HG03378 (cell line): Measurements from ENCODE around the gene ACSF3.

Experiments used
- ATAC-seq: cut with Tn5 transposase; IDR thresholded peaks from one replicate; pipeline ENCODE4 v1.9.1; 2021; ENCODE audit warnings: mild to moderate bottlenecking, moderate library complexity; ENCODE audit not compliant: unreplicated experiment

Gene ACSF3

DNA sequence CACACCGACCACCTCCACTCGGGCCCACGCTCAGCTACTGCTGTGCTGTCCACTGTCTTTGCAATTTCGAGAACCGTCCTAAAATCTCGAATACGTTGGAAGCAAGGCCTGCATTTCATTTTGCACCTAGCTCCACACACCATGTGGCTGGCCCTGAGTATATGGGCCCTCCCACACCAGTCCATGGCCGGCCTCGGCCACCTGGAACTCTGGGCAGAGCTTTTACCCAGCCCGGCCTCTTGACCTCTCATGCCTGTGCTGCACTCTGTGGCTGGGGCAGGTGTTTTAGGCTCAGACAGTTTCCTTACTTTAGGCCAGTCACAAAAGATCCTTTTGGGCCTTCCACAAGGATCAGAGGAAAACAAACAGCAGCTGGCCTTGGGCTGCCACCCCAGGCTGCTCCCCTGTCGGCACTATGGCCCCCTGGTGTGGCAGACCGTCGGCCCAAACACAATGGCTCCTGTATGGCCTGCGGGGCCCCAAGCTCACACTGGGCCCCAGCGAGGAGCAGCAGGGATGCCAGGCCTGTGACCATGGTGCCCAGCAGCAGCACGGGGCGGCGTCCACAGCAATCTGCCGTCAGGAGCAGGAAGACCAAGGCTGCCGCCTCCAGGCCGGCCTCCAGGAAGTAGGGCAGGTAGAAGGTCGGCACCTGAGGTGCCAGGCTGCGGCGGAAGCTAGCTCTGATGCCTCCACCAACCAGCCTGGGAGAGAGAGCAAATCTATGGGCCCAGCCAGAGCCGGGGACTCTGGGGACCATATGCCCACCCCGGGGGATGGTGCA lies 104.2 kb downstream of the ACSF3 start:
- no peak for ATAC-seq

GRCh38 chr16:89198417-89199240 lies 105.0 kb downstream of the ACSF3 start:
- no peak for ATAC-seq

DNA sequence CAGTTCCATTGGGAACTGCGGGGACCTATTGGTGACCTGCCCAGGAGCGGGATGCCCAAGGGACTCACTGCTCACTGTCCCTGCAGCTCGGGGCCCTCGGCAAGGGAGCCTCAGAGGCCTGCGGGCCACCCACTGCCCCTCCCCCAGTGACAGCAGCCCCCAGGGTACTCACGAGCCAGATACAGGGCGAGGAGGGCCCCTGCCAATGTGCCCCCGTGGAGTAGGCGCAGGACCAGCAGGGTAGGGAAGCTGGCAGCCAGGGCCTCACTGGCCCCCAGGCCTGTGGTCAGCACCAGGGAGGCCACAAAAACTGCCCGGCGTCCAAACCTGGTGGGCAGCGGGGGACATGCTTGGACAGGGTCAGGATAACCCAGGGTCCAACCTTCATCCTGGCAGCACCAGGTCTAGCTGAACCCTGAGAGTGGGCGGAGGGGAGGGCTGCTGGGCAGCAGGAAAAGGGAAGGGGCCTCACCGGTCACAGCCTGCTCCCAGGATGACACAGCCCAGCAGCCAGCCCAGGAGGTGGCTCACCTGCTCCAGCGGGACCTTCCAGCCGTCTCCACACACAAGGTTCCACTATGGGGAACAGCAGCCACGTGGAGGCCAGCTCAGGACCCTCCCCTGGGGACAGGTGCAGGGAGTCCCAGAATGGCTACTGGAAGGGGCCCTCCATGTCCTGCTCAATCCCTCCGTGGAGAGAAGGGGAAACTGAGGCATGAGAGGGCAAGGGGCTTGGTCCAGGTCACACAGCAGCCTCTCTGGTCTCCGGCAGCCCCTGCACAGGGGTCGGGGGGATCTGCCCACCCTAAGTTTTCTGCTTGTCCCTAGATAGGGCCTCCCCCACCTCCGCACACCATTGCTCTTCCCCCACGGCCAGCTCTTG lies 105.8 kb downstream of the ACSF3 start:
- no peak for ATAC-seq

GRCh38 chr16:89200124-89200849 lies 106.6 kb downstream of the ACSF3 start, which contains the start of gene SLC22A31:
TSS of gene SLC22A31 (minus strand) at chr16:89200537. CDS start at chr16:89200501, 36 bp downstream.
- ATAC-seq = no peak

- no peak for ATAC-seq
These were observed 107.3 kb downstream of the ACSF3 start for GRCh38 chr16:89200850-89201411.

DNA sequence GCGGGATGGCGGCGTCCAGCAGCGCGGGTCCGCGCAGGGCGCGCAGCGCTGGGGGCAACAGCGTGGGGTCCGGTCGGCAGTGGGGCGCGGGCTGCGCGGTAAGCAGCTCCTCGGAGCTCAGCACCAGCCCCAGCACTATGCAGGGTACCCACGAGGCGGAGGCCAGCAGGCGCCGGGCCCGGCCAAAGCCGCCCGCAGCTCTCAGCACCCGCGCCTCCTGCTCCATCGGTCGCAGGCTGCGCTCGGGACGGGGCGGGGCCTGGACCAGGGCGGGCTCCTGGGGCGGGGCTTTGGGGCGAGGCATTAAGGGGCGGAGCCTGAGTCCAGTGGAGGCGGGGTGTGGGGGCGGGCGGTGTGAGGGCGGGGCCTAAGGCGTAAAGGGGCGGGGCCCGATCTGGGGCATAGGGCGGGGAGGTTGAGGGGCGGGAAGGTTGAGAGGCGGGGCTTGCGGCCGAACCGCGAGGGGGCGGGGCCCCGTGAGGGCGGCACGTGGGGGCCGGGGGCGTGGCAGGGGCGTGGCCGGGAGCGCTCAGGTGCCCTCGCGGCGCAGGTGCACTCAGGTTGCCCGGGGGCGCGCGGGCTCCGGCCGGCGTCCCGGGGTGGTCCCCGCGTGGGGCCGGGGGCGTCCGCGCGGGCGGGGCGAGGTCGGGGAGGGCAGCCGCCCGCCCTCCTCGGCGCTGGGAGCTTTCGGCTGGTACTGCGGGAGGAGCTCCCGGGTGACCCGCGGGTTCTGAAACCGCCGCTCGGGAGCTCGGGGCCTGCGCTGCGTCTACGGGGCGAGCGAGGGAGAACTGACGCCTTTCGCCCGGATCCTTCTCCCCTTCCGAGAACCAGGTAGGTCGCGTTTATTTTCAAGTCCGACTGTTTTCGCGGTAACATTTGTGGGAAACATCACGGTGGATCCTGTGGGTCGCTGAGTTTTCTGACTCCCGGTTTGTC lies 108.1 kb downstream of the ACSF3 start:
- no peak for ATAC-seq

DNA sequence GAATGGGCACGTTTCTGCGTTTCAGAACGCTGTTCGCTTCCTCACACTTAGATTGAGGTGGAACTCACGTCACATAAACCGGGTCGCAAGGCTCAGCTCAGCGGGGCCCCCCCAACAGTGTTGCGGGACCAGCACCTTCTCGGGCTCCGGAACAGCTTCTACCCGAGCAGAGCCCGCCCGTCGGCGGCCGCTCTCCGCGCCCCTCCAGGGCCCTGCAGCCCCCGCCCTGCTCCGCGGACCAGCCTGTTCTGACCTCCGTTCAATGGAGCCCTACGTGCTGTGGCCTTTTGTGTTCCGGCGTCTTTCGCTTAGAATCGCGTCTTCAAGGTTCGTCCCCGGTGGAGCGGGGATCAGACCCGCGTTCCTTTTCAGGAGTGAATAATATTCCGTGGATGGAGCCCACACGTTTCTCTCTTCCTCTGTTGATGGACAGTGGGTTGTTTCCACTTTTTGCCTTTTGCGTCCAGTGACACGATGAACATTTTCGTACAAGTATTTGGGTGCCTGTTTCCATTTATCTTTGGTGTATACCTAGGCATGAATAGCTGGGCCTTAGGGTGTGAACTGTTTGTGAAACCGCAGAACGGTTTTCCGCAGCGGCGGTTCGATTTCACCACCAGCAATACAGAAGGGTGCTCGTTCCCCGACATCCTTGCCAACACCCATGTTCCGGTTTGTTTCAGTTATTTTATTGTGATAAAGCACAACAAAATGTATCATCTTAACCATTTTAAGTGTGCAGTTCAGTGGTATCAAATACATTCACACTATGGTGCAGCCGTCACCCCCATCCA lies 109.0 kb downstream of the ACSF3 start:
- ATAC-seq = no peak
